GM18861 (cell line): Measurements from ENCODE around the gene VMP1.
A peak's percentile ranks its signal among the peaks of the same experiment; 100 is the strongest.
"Not testable (repeated sequence)": the region's sequence is repeated elsewhere in the genome, so short reads cannot be mapped to it uniquely, and the experiment has no call there.

Source experiments
- ATAC-seq: cut with Tn5 transposase; IDR thresholded peaks from one replicate; pipeline ENCODE4 v1.9.1; 2021; ENCODE audit not compliant: unreplicated experiment

The VMP1 gene

GRCh38 chr17:59776577-59776976 lies 69.1 kb downstream of the VMP1 start:
- ATAC-seq, result no peak

- ATAC-seq, result no peak
Measured at GRCh38 chr17:59777033-59777432, 69.6 kb downstream of the VMP1 start.

- ATAC-seq, result no peak
Measured at GRCh38 chr17:59778996-59779395, 71.5 kb downstream of the VMP1 start.

- ATAC-seq, result no peak
Measured at GRCh38 chr17:59779521-59779920, 72.1 kb downstream of the VMP1 start.

- ATAC-seq, result not testable (repeated sequence)
Measured at GRCh38 chr17:59780548-59780947, 73.1 kb downstream of the VMP1 start.

- no peak for ATAC-seq
Measured at GRCh38 chr17:59783221-59784047, 76.0 kb downstream of the VMP1 start.

- no peak for ATAC-seq
Measured at GRCh38 chr17:59785091-59785799, 77.8 kb downstream of the VMP1 start.

GRCh38 chr17:59786213-59786535 lies 78.7 kb downstream of the VMP1 start:
- no peak for ATAC-seq

- ATAC-seq, result peak; percentile 83
Measured at GRCh38 chr17:59786536-59787319, 79.3 kb downstream of the VMP1 start.

- not testable (repeated sequence) for ATAC-seq
Measured at GRCh38 chr17:59789849-59790248, 82.4 kb downstream of the VMP1 start.

GRCh38 chr17:59790418-59790817 lies 83.0 kb downstream of the VMP1 start:
- ATAC-seq, result not testable (repeated sequence)

GRCh38 chr17:59790910-59791309 lies 83.5 kb downstream of the VMP1 start:
- no peak for ATAC-seq

- ATAC-seq, result no peak
Measured at GRCh38 chr17:59791603-59792457, 84.4 kb downstream of the VMP1 start.

GRCh38 chr17:59792458-59792823 lies 85.0 kb downstream of the VMP1 start:
- ATAC-seq, result not testable (repeated sequence)

- no peak for ATAC-seq
Measured at GRCh38 chr17:59793205-59793604, 85.8 kb downstream of the VMP1 start.

GRCh38 chr17:59796138-59796537 lies 88.7 kb downstream of the VMP1 start:
- no peak for ATAC-seq

GRCh38 chr17:59796785-59797205 lies 89.3 kb downstream of the VMP1 start:
- ATAC-seq, result no peak

GRCh38 chr17:59798111-59798510 lies 90.7 kb downstream of the VMP1 start:
- no peak for ATAC-seq

GRCh38 chr17:59800530-59800942 lies 93.1 kb downstream of the VMP1 start:
- ATAC-seq, result no peak

GRCh38 chr17:59802160-59802559 lies 94.7 kb downstream of the VMP1 start:
- no peak for ATAC-seq
